OCI-LY7 (cell line): ENCODE data around the gene NOTCH2.
"Not testable (repeated sequence)": the region's sequence is repeated elsewhere in the genome, so short reads cannot be mapped to it uniquely, and the experiment has no call there.

Experiments
- EZH2phosphoT487 ChIP-seq: fragments of 200-600 bp; sonication (generic); IDR thresholded peaks from 2 replicates; pipeline ENCODE4 v1.6.1; 2018; ENCODE audit warnings: low read depth, borderline replicate concordance, mild to moderate bottlenecking, mixed run types, antibody characterized with exemption, low read length, moderate library complexity, mixed read lengths
- TF ChIP-seq, protein P1 (sequence below): fragments of 200-600 bp; sonication (generic); conservative IDR thresholded peaks from 2 replicates; pipeline ENCODE4 v1.5.1; 2014; ENCODE audit warnings: mild to moderate bottlenecking, antibody characterized with exemption, low read length, moderate library complexity, mixed read lengths

DNA sequence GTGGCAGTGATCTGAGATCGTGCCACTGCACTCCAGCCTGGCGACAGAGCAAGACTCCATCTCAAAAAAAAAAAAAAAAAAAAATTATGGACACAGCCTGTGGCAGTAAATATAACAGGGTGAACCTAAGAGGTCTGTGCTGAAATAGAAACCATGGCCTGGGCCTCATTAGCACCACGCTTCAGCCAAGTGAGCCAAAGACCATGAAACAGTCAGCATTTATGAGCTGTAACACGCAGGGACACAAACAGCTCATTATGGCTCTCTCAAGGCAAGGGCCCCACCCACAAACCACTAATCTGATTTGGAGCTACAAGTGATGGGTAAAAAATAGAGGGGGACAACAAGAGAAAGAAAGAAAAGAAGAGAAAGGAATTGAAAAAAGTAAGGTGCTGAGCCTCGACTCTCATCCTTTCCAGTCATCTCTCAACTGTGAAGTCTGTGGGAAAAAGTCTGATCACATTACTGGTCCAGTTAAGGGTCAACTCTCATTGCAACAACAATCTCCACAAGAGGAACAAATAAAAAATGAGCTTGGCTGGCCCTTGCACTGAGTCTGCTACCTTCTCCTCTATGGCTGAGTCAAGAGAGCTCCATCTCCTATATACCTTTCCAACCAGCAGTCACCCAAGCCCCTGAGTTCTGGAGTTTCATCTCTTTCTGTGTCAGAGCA lies 93.7 kb downstream of the NOTCH2 start:
- TF ChIP-seq, protein P1, sequence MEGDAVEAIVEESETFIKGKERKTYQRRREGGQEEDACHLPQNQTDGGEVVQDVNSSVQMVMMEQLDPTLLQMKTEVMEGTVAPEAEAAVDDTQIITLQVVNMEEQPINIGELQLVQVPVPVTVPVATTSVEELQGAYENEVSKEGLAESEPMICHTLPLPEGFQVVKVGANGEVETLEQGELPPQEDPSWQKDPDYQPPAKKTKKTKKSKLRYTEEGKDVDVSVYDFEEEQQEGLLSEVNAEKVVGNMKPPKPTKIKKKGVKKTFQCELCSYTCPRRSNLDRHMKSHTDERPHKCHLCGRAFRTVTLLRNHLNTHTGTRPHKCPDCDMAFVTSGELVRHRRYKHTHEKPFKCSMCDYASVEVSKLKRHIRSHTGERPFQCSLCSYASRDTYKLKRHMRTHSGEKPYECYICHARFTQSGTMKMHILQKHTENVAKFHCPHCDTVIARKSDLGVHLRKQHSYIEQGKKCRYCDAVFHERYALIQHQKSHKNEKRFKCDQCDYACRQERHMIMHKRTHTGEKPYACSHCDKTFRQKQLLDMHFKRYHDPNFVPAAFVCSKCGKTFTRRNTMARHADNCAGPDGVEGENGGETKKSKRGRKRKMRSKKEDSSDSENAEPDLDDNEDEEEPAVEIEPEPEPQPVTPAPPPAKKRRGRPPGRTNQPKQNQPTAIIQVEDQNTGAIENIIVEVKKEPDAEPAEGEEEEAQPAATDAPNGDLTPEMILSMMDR: not testable (repeated sequence)
- not testable (repeated sequence) for TF ChIP-seq EZH2phosphoT487
